Measurements from ENCODE around the gene ITLN1.
"Not testable (repeated sequence)": the region's sequence is repeated elsewhere in the genome, so short reads cannot be mapped to it uniquely, and the experiment has no call there.

ITLN1 gene

GRCh38 chr1:160911441-160911840 lies 26.5 kb upstream of the ITLN1 start:
- ChIA-PET CTCF (interaction anchor here (1.6 to 2.1 kb wide), 2 partner anchors 40 to 47 kb away, joined by 3 to 7 read pairs; no protein-coding TSS in a partner anchor), POLR2A (no interaction called here)
- Histone ChIP-seq H3K4me3 (ENCODE audit: control insufficient read depth in 1 of 7, extremely low read depth in 1 of 7, insufficient read depth in 4 of 7, low read depth in 2 of 7, low read length in 6 of 7) (no peak overlapping the region), H3K9me3 (ENCODE audit: control extremely low read depth in 1 of 5, control insufficient read depth in 4 of 5, insufficient read depth in 2 of 5, low read depth in 1 of 5, low read length in 4 of 5) (no peaks in the 10 kb centered on the region), H3K27ac (ENCODE audit: insufficient read depth in 1 of 2, low read depth in 1 of 2, low read length in 2 of 2, poor library complexity in 1 of 2, severe bottlenecking in 2 of 2) (no peak overlapping the region), H3K36me3 (ENCODE audit: control insufficient read depth in 4 of 4, insufficient read depth in 4 of 4, low read length in 3 of 4) (no peaks in the 10 kb centered on the region), H3K27me3 (replicated peaks in 2 of 5; ENCODE audit: control insufficient read depth in 4 of 5, insufficient read depth in 5 of 5, low read length in 4 of 5) (no peaks in the 10 kb centered on the region), H3K4me1 (ENCODE audit: control extremely low read depth in 1 of 4, control insufficient read depth in 4 of 4, insufficient read depth in 4 of 4, low read length in 3 of 4) (no peaks in the 10 kb centered on the region)
- DNase-seq, result peak in 1 of 3 donors; percentile 48
- WGBS (ENCODE audit: insufficient coverage), result 87% methylated on average over 7 of the region's 7 CpGs

- peak in 1 of 3 donors; percentile 28 for DNase-seq
- ChIA-PET POLR2A (no interaction called here), CTCF (interaction anchor here (1.1 kb wide), 1 partner anchor 21 kb away, joined by 4 read pairs; no protein-coding TSS in a partner anchor)
- no peaks in the 10 kb centered on the region for H3K36me3 ChIP-seq (ENCODE audit: control insufficient read depth in 4 of 4, insufficient read depth in 4 of 4, low read length in 3 of 4)
- no peaks in the 10 kb centered on the region for H3K9me3 ChIP-seq (ENCODE audit: control extremely low read depth in 1 of 5, control insufficient read depth in 4 of 5, insufficient read depth in 2 of 5, low read depth in 1 of 5, low read length in 4 of 5)
- no peak overlapping the region for H3K4me3 ChIP-seq (ENCODE audit: control insufficient read depth in 1 of 7, extremely low read depth in 1 of 7, insufficient read depth in 4 of 7, low read depth in 2 of 7, low read length in 6 of 7)
- H3K27ac ChIP-seq (ENCODE audit: insufficient read depth in 1 of 2, low read depth in 1 of 2, low read length in 2 of 2, poor library complexity in 1 of 2, severe bottlenecking in 2 of 2), result no peak overlapping the region
- no peaks in the 10 kb centered on the region for H3K27me3 ChIP-seq (replicated peaks in 2 of 5; ENCODE audit: control insufficient read depth in 4 of 5, insufficient read depth in 5 of 5, low read length in 4 of 5)
- WGBS (ENCODE audit: insufficient coverage), result 93% methylated on average over 5 of the region's 6 CpGs
- H3K4me1 ChIP-seq (ENCODE audit: control extremely low read depth in 1 of 4, control insufficient read depth in 4 of 4, insufficient read depth in 4 of 4, low read length in 3 of 4), result no peaks in the 10 kb centered on the region
These were observed 25.3 kb upstream of the ITLN1 start for GRCh38 chr1:160910170-160910750.

GRCh38 chr1:160907976-160908375 lies 23.0 kb upstream of the ITLN1 start:
- H3K4me1 ChIP-seq (ENCODE audit: control extremely low read depth in 1 of 4, control insufficient read depth in 4 of 4, insufficient read depth in 4 of 4, low read length in 3 of 4), result no peaks in the 10 kb centered on the region
- H3K9me3 ChIP-seq (ENCODE audit: control extremely low read depth in 1 of 5, control insufficient read depth in 4 of 5, insufficient read depth in 2 of 5, low read depth in 1 of 5, low read length in 4 of 5), result no peaks in the 10 kb centered on the region
- CTCF ChIA-PET, result interaction anchor here (1.3 to 2.2 kb wide), 4 partner anchors 12 to 181 kb away, joined by 3 to 7 read pairs (median 4); no protein-coding TSS in a partner anchor
- H3K36me3 ChIP-seq (ENCODE audit: control insufficient read depth in 4 of 4, insufficient read depth in 4 of 4, low read length in 3 of 4), result no peaks in the 10 kb centered on the region
- H3K27me3 ChIP-seq (replicated peaks in 2 of 5; ENCODE audit: control insufficient read depth in 4 of 5, insufficient read depth in 5 of 5, low read length in 4 of 5), result no peaks in the 10 kb centered on the region
- no peak overlapping the region for H3K27ac ChIP-seq (ENCODE audit: insufficient read depth in 1 of 2, low read depth in 1 of 2, low read length in 2 of 2, poor library complexity in 1 of 2, severe bottlenecking in 2 of 2)
- 89% methylated on average over 6 of the region's 7 CpGs for WGBS (ENCODE audit: insufficient coverage)
- no peak overlapping the region for H3K4me3 ChIP-seq (ENCODE audit: control insufficient read depth in 1 of 7, extremely low read depth in 1 of 7, insufficient read depth in 4 of 7, low read depth in 2 of 7, low read length in 6 of 7)
- DNase-seq, result peak in 1 of 3 donors; percentile 30
- POLR2A ChIA-PET, result no interaction called here

- Histone ChIP-seq H3K27me3 (replicated peaks in 2 of 5; ENCODE audit: control insufficient read depth in 4 of 5, insufficient read depth in 5 of 5, low read length in 4 of 5) (no peaks in the 10 kb centered on the region), H3K27ac (ENCODE audit: insufficient read depth in 1 of 2, low read depth in 1 of 2, low read length in 2 of 2, poor library complexity in 1 of 2, severe bottlenecking in 2 of 2) (no peak overlapping the region), H3K4me1 (ENCODE audit: control extremely low read depth in 1 of 4, control insufficient read depth in 4 of 4, insufficient read depth in 4 of 4, low read length in 3 of 4) (no peaks in the 10 kb centered on the region), H3K36me3 (ENCODE audit: control insufficient read depth in 4 of 4, insufficient read depth in 4 of 4, low read length in 3 of 4) (no peaks in the 10 kb centered on the region), H3K4me3 (ENCODE audit: control insufficient read depth in 1 of 7, extremely low read depth in 1 of 7, insufficient read depth in 4 of 7, low read depth in 2 of 7, low read length in 6 of 7) (no peak overlapping the region), H3K9me3 (ENCODE audit: control extremely low read depth in 1 of 5, control insufficient read depth in 4 of 5, insufficient read depth in 2 of 5, low read depth in 1 of 5, low read length in 4 of 5) (peaks cover 0 to 2% (median 0%) of the 10 kb centered on the region in 5 experiments)
- CTCF ChIA-PET, result interaction anchor here (1.2 to 1.3 kb wide), 2 partner anchors 17 to 29 kb away, joined by 3 to 4 read pairs; no protein-coding TSS in a partner anchor
- 50% methylated on average over 2 of the region's 4 CpGs for WGBS (ENCODE audit: insufficient coverage)
- POLR2A ChIA-PET, result interaction anchor here (0.8 kb wide), 1 partner anchor 49 kb away, joined by 3 read pairs; the partner anchor contains the start of gene ITLN2
- peak in 1 of 3 donors; percentile 10 for DNase-seq
These were observed 20.6 kb upstream of the ITLN1 start for GRCh38 chr1:160905617-160905989.

- Histone ChIP-seq H3K9me3 (ENCODE audit: control extremely low read depth in 1 of 5, control insufficient read depth in 4 of 5, insufficient read depth in 2 of 5, low read depth in 1 of 5, low read length in 4 of 5) (peaks cover 0 to 2% (median 0%) of the 10 kb centered on the region in 5 experiments), H3K36me3 (ENCODE audit: control insufficient read depth in 4 of 4, insufficient read depth in 4 of 4, low read length in 3 of 4) (no peaks in the 10 kb centered on the region), H3K4me1 (ENCODE audit: control extremely low read depth in 1 of 4, control insufficient read depth in 4 of 4, insufficient read depth in 4 of 4, low read length in 3 of 4) (no peaks in the 10 kb centered on the region), H3K4me3 (ENCODE audit: control insufficient read depth in 1 of 7, extremely low read depth in 1 of 7, insufficient read depth in 4 of 7, low read depth in 2 of 7, low read length in 6 of 7) (no peak overlapping the region), H3K27ac (ENCODE audit: insufficient read depth in 1 of 2, low read depth in 1 of 2, low read length in 2 of 2, poor library complexity in 1 of 2, severe bottlenecking in 2 of 2) (no peak overlapping the region), H3K27me3 (replicated peaks in 2 of 5; ENCODE audit: control insufficient read depth in 4 of 5, insufficient read depth in 5 of 5, low read length in 4 of 5) (no peaks in the 10 kb centered on the region)
- no peak for DNase-seq
- CTCF ChIA-PET, result interaction anchor here (1.2 kb wide), 1 partner anchor 17 kb away, joined by 4 read pairs; no protein-coding TSS in a partner anchor
- WGBS (ENCODE audit: insufficient coverage), result 94% methylated on average over 7 of the region's 8 CpGs
- POLR2A ChIA-PET, result interaction anchor here (0.8 kb wide), 2 partner anchors 49 to 166 kb away, joined by 3 to 5 read pairs; partner anchors contain the start of genes ITLN2 and SLAMF7
These were observed 20.0 kb upstream of the ITLN1 start for GRCh38 chr1:160904783-160905616.

GRCh38 chr1:160902251-160902650 lies 17.3 kb upstream of the ITLN1 start:
- H3K9me3 ChIP-seq (ENCODE audit: control extremely low read depth in 1 of 5, control insufficient read depth in 4 of 5, insufficient read depth in 2 of 5, low read depth in 1 of 5, low read length in 4 of 5); DNase-seq; H3K27ac ChIP-seq (ENCODE audit: insufficient read depth in 1 of 2, low read depth in 1 of 2, low read length in 2 of 2, poor library complexity in 1 of 2, severe bottlenecking in 2 of 2); POLR2A ChIA-PET; H3K36me3 ChIP-seq (ENCODE audit: control insufficient read depth in 4 of 4, insufficient read depth in 4 of 4, low read length in 3 of 4); H3K4me3 ChIP-seq (ENCODE audit: control insufficient read depth in 1 of 7, extremely low read depth in 1 of 7, insufficient read depth in 4 of 7, low read depth in 2 of 7, low read length in 6 of 7); H3K27me3 ChIP-seq (replicated peaks in 2 of 5; ENCODE audit: control insufficient read depth in 4 of 5, insufficient read depth in 5 of 5, low read length in 4 of 5); H3K4me1 ChIP-seq (ENCODE audit: control extremely low read depth in 1 of 4, control insufficient read depth in 4 of 4, insufficient read depth in 4 of 4, low read length in 3 of 4): not testable (repeated sequence)
- WGBS (ENCODE audit: insufficient coverage), result no CpG with 5 or more reads among the region's 1 CpG
- CTCF ChIA-PET, result interaction anchor here (1.3 kb wide), 1 partner anchor 9 kb away, joined by 3 read pairs; no protein-coding TSS in a partner anchor

GRCh38 chr1:160901768-160902167 lies 16.8 kb upstream of the ITLN1 start:
- ChIA-PET CTCF (interaction anchor here (1.3 kb wide), 1 partner anchor 8 kb away, joined by 3 read pairs; no protein-coding TSS in a partner anchor), POLR2A (no interaction called here)
- Histone ChIP-seq H3K9me3 (ENCODE audit: control extremely low read depth in 1 of 5, control insufficient read depth in 4 of 5, insufficient read depth in 2 of 5, low read depth in 1 of 5, low read length in 4 of 5) (peaks cover 0 to 2% (median 0%) of the 10 kb centered on the region in 5 experiments), H3K27ac (ENCODE audit: insufficient read depth in 1 of 2, low read depth in 1 of 2, low read length in 2 of 2, poor library complexity in 1 of 2, severe bottlenecking in 2 of 2) (no peak overlapping the region), H3K4me1 (ENCODE audit: control extremely low read depth in 1 of 4, control insufficient read depth in 4 of 4, insufficient read depth in 4 of 4, low read length in 3 of 4) (no peaks in the 10 kb centered on the region), H3K36me3 (ENCODE audit: control insufficient read depth in 4 of 4, insufficient read depth in 4 of 4, low read length in 3 of 4) (no peaks in the 10 kb centered on the region), H3K27me3 (replicated peaks in 2 of 5; ENCODE audit: control insufficient read depth in 4 of 5, insufficient read depth in 5 of 5, low read length in 4 of 5) (no peaks in the 10 kb centered on the region), H3K4me3 (ENCODE audit: control insufficient read depth in 1 of 7, extremely low read depth in 1 of 7, insufficient read depth in 4 of 7, low read depth in 2 of 7, low read length in 6 of 7) (no peak overlapping the region)
- no peak for DNase-seq
- 100% methylated on average over 1 of the region's 2 CpGs for WGBS (ENCODE audit: insufficient coverage)

All from common myeloid progenitor, CD34-positive (primary cell).